Osteoblast (primary cell): ENCODE measurements around the gene NTNG1. TPM values are rescaled to one million over a fixed set of nuclear protein-coding genes. Genes with fewer than 3 reads are reported as not detected.
A peak's percentile ranks its signal among the peaks of the same experiment; 100 is the strongest.

Experiments
- DNase-seq: peaks from one replicate; pipeline ENCODE4 v3.0.0; 2011; ENCODE audit warnings: low spot score, mixed read lengths; ENCODE audit not compliant: insufficient read length; ENCODE audit errors: missing footprints
- H2AFZ ChIP-seq: 2 replicates; pipeline ENCODE4 v1.6.0; 2011; ENCODE audit warnings: mild to moderate bottlenecking, low read length
- H3K27ac ChIP-seq: 2 replicates; pipeline ENCODE4 v1.5.1; 2011; ENCODE audit warnings: mild to moderate bottlenecking, low read depth, low read length, moderate library complexity
- H3K27me3 ChIP-seq: 2 replicates; pipeline ENCODE4 v1.6.0; 2012; ENCODE audit warnings: mild to moderate bottlenecking, control low read depth, inconsistent platforms, low read length, moderate library complexity; ENCODE audit not compliant: insufficient read depth
- H3K36me3 ChIP-seq: 2 replicates; pipeline ENCODE4 v1.5.1; 2011; ENCODE audit warnings: mild to moderate bottlenecking, low read length, control low read depth, moderate library complexity; ENCODE audit not compliant: insufficient read depth
- H3K4me1 ChIP-seq: 2 replicates; pipeline ENCODE4 v1.5.1; 2011; ENCODE audit warnings: mild to moderate bottlenecking, low read length, control low read depth, moderate library complexity; ENCODE audit not compliant: insufficient read depth
- H3K4me2 ChIP-seq: 2 replicates; pipeline ENCODE4 v1.6.0; 2011; ENCODE audit warnings: mild to moderate bottlenecking, low read length; ENCODE audit not compliant: insufficient read depth
- H3K4me3 ChIP-seq: fragments of 200-600 bp; sonication (generic); 3 replicates; pipeline ENCODE4 v1.5.1; 2012; ENCODE audit warnings: mild to moderate bottlenecking, low read length, inconsistent platforms; ENCODE audit not compliant: insufficient read depth
- H3K79me2 ChIP-seq: 2 replicates; pipeline ENCODE4 v1.6.0; 2012; ENCODE audit warnings: mild to moderate bottlenecking, low read length, control low read depth, inconsistent platforms; ENCODE audit not compliant: insufficient read depth
- H3K9me3 ChIP-seq: 2 replicates; pipeline ENCODE4 v1.5.1; 2011; ENCODE audit warnings: low read depth, low read length, control low read depth
- H4K20me1 ChIP-seq: 2 replicates; pipeline ENCODE4 v1.6.0; 2012; ENCODE audit warnings: mild to moderate bottlenecking, low read length, control low read depth; ENCODE audit not compliant: insufficient read depth
- CTCF ChIP-seq: IDR thresholded peaks from 2 replicates; pipeline ENCODE4 v1.5.1; 2011; ENCODE audit warnings: mild to moderate bottlenecking, low read depth, low read length, moderate library complexity; ENCODE audit errors: extremely low read depth
- total RNA-seq: library from RNA; depleted of rRNA; stranded (reverse); fragments of >200 nt; gene quantifications from 2 replicates; pipeline ENCODE4 v1.2.3, GENCODE V29; 2012

NTNG1 gene
- total RNA-seq, 1 donor, result 3.6 TPM

DNA sequence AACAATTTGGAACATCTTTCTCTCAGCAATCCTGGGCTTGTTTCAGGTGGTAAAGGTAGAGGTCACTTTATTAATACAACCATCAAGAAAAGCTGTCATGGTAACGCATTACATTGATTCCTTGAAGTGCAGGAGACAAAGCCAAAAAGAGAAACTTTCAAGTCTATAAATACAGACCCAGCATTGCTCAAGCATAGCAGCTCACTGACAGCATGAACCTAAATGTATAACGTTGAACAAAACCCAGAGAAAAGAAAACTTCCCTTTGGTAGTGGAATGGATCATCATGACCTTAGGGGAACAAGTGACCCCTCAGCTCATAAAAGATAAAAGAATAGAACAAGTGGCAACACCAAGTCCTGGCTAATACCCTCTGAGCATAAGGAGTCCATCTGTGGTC is 332.2 kb downstream of the NTNG1 start:
- Histone ChIP-seq H3K4me3 (no peak overlapping the region), H3K9me3 (no peaks in the 10 kb centered on the region), H3K4me2 (no peak overlapping the region), H3K4me1 (no peaks in the 10 kb centered on the region), H3K27ac (no peak overlapping the region), H3K27me3 (no peaks in the 10 kb centered on the region), H4K20me1 (no peaks in the 10 kb centered on the region), H3K36me3 (no peaks in the 10 kb centered on the region), H2AFZ (no peak overlapping the region), H3K79me2 (no peaks in the 10 kb centered on the region)
- DNase-seq, result no peak
- no peak for TF ChIP-seq CTCF

DNA sequence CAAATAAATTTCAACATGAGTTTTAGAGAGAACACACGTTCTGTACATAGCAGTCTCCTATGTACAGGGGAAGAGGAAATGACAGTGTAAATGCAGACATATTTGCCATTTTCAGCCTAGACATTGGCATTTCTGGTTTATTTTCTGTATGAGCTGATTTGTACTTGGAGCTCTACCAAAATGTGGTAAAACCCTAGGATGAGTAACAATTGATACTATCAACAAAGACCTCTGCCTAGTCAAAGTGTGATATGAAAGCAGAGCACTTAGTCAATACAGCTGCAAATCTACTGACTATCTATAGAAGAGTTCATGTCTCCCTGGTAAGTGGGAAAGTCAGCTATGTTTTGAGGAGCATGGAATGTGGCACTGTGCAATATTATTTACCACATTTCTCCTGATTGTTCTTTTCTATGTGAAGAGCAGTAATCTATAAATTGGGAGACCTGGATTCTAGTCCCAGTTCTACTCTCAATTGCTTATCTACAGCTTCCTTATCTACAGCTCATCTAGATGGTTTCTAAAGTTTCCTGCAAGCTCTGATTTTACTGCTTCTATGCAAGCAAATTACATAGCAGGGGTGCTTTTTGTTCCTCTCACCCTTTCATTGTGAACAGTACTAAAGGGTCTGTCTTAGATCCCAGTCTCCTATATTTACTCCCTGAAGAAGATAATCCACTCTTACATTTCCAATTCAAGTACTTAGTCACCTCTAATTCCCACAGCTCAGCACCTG is 334.2 kb downstream of the NTNG1 start:
- H3K9me3 ChIP-seq, result no peaks in the 10 kb centered on the region
- no peak overlapping the region for H3K27ac ChIP-seq
- no peaks in the 10 kb centered on the region for H3K36me3 ChIP-seq
- no peak overlapping the region for H3K4me2 ChIP-seq
- H4K20me1 ChIP-seq, result no peaks in the 10 kb centered on the region
- TF ChIP-seq CTCF, result no peak
- H3K27me3 ChIP-seq, result no peaks in the 10 kb centered on the region
- DNase-seq, result no peak
- no peaks in the 10 kb centered on the region for H3K79me2 ChIP-seq
- no peak overlapping the region for H3K4me3 ChIP-seq
- H2AFZ ChIP-seq, result no peak overlapping the region
- no peaks in the 10 kb centered on the region for H3K4me1 ChIP-seq

- H3K4me2 ChIP-seq, result no peak overlapping the region
- no peaks in the 10 kb centered on the region for H3K27me3 ChIP-seq
- no peak overlapping the region for H2AFZ ChIP-seq
- H3K27ac ChIP-seq, result no peak overlapping the region
- no peaks in the 10 kb centered on the region for H3K79me2 ChIP-seq
- H4K20me1 ChIP-seq, result no peaks in the 10 kb centered on the region
- H3K4me1 ChIP-seq, result no peaks in the 10 kb centered on the region
- H3K36me3 ChIP-seq, result no peaks in the 10 kb centered on the region
- TF ChIP-seq CTCF, result no peak
- DNase-seq, result no peak
- no peaks in the 10 kb centered on the region for H3K9me3 ChIP-seq
- no peak overlapping the region for H3K4me3 ChIP-seq
Observed at GRCh38 chr1:107477233-107477632, 336.4 kb downstream of the NTNG1 start.

DNA sequence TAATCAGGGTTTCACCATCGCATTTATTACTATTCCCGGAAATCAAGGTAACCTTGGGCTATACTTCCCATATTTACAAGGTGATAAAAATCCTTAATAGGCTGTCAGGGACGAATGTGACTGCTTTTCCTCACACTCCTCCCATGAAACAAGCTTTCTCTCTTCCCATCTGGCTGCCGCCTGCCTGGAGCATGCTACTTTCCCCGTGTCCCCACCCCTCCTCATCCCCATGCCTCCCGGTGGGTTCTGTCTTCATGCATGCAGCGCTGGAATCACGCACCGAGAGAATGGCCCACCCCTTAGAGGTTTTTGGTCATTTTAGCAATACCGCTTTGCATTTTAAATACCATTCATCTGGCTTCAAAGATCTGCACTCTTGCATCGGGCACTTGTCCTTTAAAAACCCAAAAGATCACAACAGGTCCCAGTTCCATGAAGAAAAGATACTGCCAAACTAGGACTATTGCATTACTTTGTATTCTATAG is 339.1 kb downstream of the NTNG1 start:
- no peak for TF ChIP-seq CTCF
- H3K4me2 ChIP-seq, result no peak overlapping the region
- no peaks in the 10 kb centered on the region for H3K79me2 ChIP-seq
- no peaks in the 10 kb centered on the region for H3K36me3 ChIP-seq
- no peak overlapping the region for H2AFZ ChIP-seq
- DNase-seq, result peak; percentile 44
- H3K27ac ChIP-seq, result no peak overlapping the region
- no peaks in the 10 kb centered on the region for H3K27me3 ChIP-seq
- H3K9me3 ChIP-seq, result no peaks in the 10 kb centered on the region
- no peak overlapping the region for H3K4me3 ChIP-seq
- no peaks in the 10 kb centered on the region for H3K4me1 ChIP-seq
- H4K20me1 ChIP-seq, result no peaks in the 10 kb centered on the region
